ENCODE measurements around the gene TUBGCP3.
"Not testable (repeated sequence)": the region's sequence is repeated elsewhere in the genome, so short reads cannot be mapped to it uniquely, and the experiment has no call there.

Gene TUBGCP3

GRCh38 chr13:112576768-112577167, 11.2 kb downstream of the TUBGCP3 start:
- DNase-seq (ENCODE audit: low spot score), result no peak

- DNase-seq (ENCODE audit: low spot score), result no peak
Measured at GRCh38 chr13:112576191-112576590, 11.8 kb downstream of the TUBGCP3 start.

GRCh38 chr13:112575675-112576074, 12.3 kb downstream of the TUBGCP3 start:
- DNase-seq (ENCODE audit: low spot score), result no peak

- DNase-seq (ENCODE audit: low spot score), result no peak
Measured at GRCh38 chr13:112574834-112575613, 12.9 kb downstream of the TUBGCP3 start.

- DNase-seq (ENCODE audit: low spot score), result no peak
Measured at GRCh38 chr13:112574416-112574815, 13.5 kb downstream of the TUBGCP3 start.

GRCh38 chr13:112573710-112574109, 14.2 kb downstream of the TUBGCP3 start:
- no peak for DNase-seq (ENCODE audit: low spot score)

- no peak for DNase-seq (ENCODE audit: low spot score)
Measured at GRCh38 chr13:112572366-112572765, 15.6 kb downstream of the TUBGCP3 start.

- DNase-seq (ENCODE audit: low spot score), result no peak
Measured at GRCh38 chr13:112569821-112570220, 18.1 kb downstream of the TUBGCP3 start.

GRCh38 chr13:112567161-112567862, 20.6 kb downstream of the TUBGCP3 start:
- no peak for DNase-seq (ENCODE audit: low spot score)

GRCh38 chr13:112562786-112563383, 25.1 kb downstream of the TUBGCP3 start:
- DNase-seq (ENCODE audit: low spot score), result no peak

- DNase-seq (ENCODE audit: low spot score), result no peak
Measured at GRCh38 chr13:112562254-112562653, 25.7 kb downstream of the TUBGCP3 start.

- DNase-seq (ENCODE audit: low spot score), result no peak
Measured at GRCh38 chr13:112561478-112561877, 26.5 kb downstream of the TUBGCP3 start.

- DNase-seq (ENCODE audit: low spot score), result no peak
Measured at GRCh38 chr13:112558696-112559418, 29.1 kb downstream of the TUBGCP3 start.

GRCh38 chr13:112556600-112556999, 31.4 kb downstream of the TUBGCP3 start:
- no peak for DNase-seq (ENCODE audit: low spot score)

GRCh38 chr13:112554214-112554850, 33.6 kb downstream of the TUBGCP3 start:
- no peak for DNase-seq (ENCODE audit: low spot score)

GRCh38 chr13:112548975-112549374, 39.0 kb downstream of the TUBGCP3 start:
- not testable (repeated sequence) for DNase-seq (ENCODE audit: low spot score)

- DNase-seq (ENCODE audit: low spot score), result peak; percentile 12
Measured at GRCh38 chr13:112545856-112546255, 42.1 kb downstream of the TUBGCP3 start.

- DNase-seq (ENCODE audit: low spot score), result no peak
Measured at GRCh38 chr13:112532837-112533745, 54.9 kb downstream of the TUBGCP3 start.

- DNase-seq (ENCODE audit: low spot score), result no peak
Measured at GRCh38 chr13:112531263-112531794, 56.6 kb downstream of the TUBGCP3 start.

- no peak for DNase-seq (ENCODE audit: low spot score)
Measured at GRCh38 chr13:112530861-112531260, 57.1 kb downstream of the TUBGCP3 start.

- no peak for DNase-seq (ENCODE audit: low spot score)
Measured at GRCh38 chr13:112529216-112529615, 58.7 kb downstream of the TUBGCP3 start.

Data from RKO (cell line).